H1 (cell line): ENCODE data around the gene RNASEL. TPM values are rescaled to one million over a fixed set of nuclear protein-coding genes. Genes with fewer than 3 reads are reported as not detected.

Source experiments
- CTCF ChIA-PET: fragments of 300-600 bp; sonication (Branson Sonifier 250); formaldehyde crosslinking; loops from one replicate; lab custom pipeline; 2021; ENCODE audit not compliant: partially characterized antibody; lab: Charles Lee
- POLR2A ChIA-PET: fragments of 300-600 bp; sonication (Branson Sonifier 250); formaldehyde crosslinking; loops from one replicate; lab custom pipeline; 2021; ENCODE audit warnings: inconsistent platforms; ENCODE audit not compliant: partially characterized antibody; lab: Charles Lee
- DNase-seq, 2 experiments: peaks; one replicate each; pipeline versions ENCODE4 v3.0.0 to v3.0.0-alpha.2; 2010 to 2022; ENCODE audit warnings: low spot score in 2 of 2, low read depth in 1 of 2, mixed read lengths in 1 of 2
- FAIRE-seq: peaks from 2 replicates; lab custom pipeline; 2011; peaks lifted over from hg19 to GRCh38; lab: Jason Lieb, UNC
- H2AFZ ChIP-seq: 2 replicates; pipeline ENCODE4 v1.8.1; 2012; ENCODE audit warnings: low read length, inconsistent platforms
- H2AK5ac ChIP-seq: 2 replicates; pipeline ENCODE4 v1.6.1; 2013; ENCODE audit warnings: low read depth, low read length
- H2BK120ac ChIP-seq: replicated peaks from 2 replicates; pipeline ENCODE3; 2013; ENCODE audit warnings: low read depth, low read length, inconsistent platforms
- H2BK12ac ChIP-seq: 2 replicates; pipeline ENCODE4 v1.6.1; 2013; ENCODE audit warnings: low read depth, low read length
- H2BK15ac ChIP-seq: 2 replicates; pipeline ENCODE4 v1.6.1; 2013; ENCODE audit warnings: low read length
- H2BK20ac ChIP-seq: 2 replicates; pipeline ENCODE4 v1.6.1; 2013; ENCODE audit warnings: low read length
- H2BK5ac ChIP-seq: 2 replicates; pipeline ENCODE4 v1.6.1; 2013; ENCODE audit warnings: low read depth, low read length
- H3K14ac ChIP-seq: 2 replicates; pipeline ENCODE4 v1.6.1; 2013; ENCODE audit warnings: inconsistent platforms; ENCODE audit not compliant: insufficient read length
- H3K18ac ChIP-seq: 2 replicates; pipeline ENCODE4 v1.6.1; 2013; ENCODE audit warnings: low read length; ENCODE audit errors: extremely low read depth
- H3K23ac ChIP-seq: 2 replicates; pipeline ENCODE4 v1.6.1; 2013; ENCODE audit warnings: inconsistent platforms; ENCODE audit not compliant: insufficient read length
- H3K23me2 ChIP-seq: 2 replicates; pipeline ENCODE4 v1.6.1; 2013; ENCODE audit warnings: low read depth, low read length
- H3K27ac ChIP-seq: 2 replicates; pipeline ENCODE4 v1.6.1; 2011; ENCODE audit warnings: low read depth, low read length, inconsistent platforms
- H3K27me3 ChIP-seq, 4 experiments: replicated peaks in 1 of 4; 1 replicate in 1 of 4; 2 replicates in 3 of 4; pipeline versions ENCODE4 v1.6.1 to v1.8.1; 2011 to 2013; ENCODE audit warnings: low read length in 3 of 4, mild to moderate bottlenecking in 3 of 4, inconsistent platforms in 2 of 4, mixed read lengths in 2 of 4, moderate library complexity in 1 of 4; ENCODE audit not compliant: control insufficient read depth in 3 of 4, insufficient read depth in 3 of 4; ENCODE audit errors: extremely low read depth in 1 of 4
- H3K36me3 ChIP-seq, 4 experiments: 2 replicates each; pipeline versions ENCODE4 v1.6.1 to v1.8.1; 2011 to 2013; ENCODE audit warnings: mild to moderate bottlenecking in 4 of 4, low read length in 3 of 4, moderate library complexity in 2 of 4, control low read depth in 1 of 4, inconsistent platforms in 1 of 4; ENCODE audit not compliant: insufficient read depth in 4 of 4, control insufficient read depth in 2 of 4
- H3K4ac ChIP-seq: replicated peaks from 2 replicates; pipeline ENCODE3; 2013; ENCODE audit warnings: low read length, low read depth, mixed read lengths, inconsistent platforms; ENCODE audit not compliant: insufficient read length
- H3K4me1 ChIP-seq, 4 experiments: replicated peaks in 1 of 4; 1 replicate in 1 of 4; 2 replicates in 3 of 4; pipeline versions ENCODE4 v1.6.1 to v1.8.1; 2011 to 2013; ENCODE audit warnings: low read length in 3 of 4, inconsistent platforms in 2 of 4, mixed read lengths in 1 of 4; ENCODE audit not compliant: insufficient read depth in 4 of 4, control insufficient read depth in 3 of 4
- H3K4me2 ChIP-seq, 2 experiments: 2 replicates each; pipeline versions ENCODE4 v1.6.1 to v1.8.1; 2011 to 2013; ENCODE audit warnings: low read depth in 2 of 2, low read length in 2 of 2, control low read depth in 1 of 2, inconsistent platforms in 1 of 2, mild to moderate bottlenecking in 1 of 2; ENCODE audit not compliant: insufficient read depth in 1 of 2
- H3K4me3 ChIP-seq, 4 experiments: fragments of 200-600, 300-600 bp in 1 of 4; sonication (generic), shearing (Covaris generic), sonication (Bioruptor Twin) in 1 of 4; 2 replicates each; pipeline versions ENCODE4 v1.5.1 to v1.8.1; 2011 to 2016; ENCODE audit warnings: low read length in 4 of 4, low read depth in 3 of 4, control low read depth in 2 of 4, inconsistent platforms in 2 of 4, mild to moderate bottlenecking in 2 of 4, mixed read lengths in 1 of 4, moderate library complexity in 1 of 4; ENCODE audit not compliant: insufficient read depth in 2 of 4; ENCODE audit errors: extremely low read depth in 1 of 4
- H3K56ac ChIP-seq: replicated peaks from 2 replicates; pipeline ENCODE3; 2013; ENCODE audit warnings: low read depth, mild to moderate bottlenecking, mixed read lengths, low read length, inconsistent platforms; ENCODE audit not compliant: insufficient read length
- H3K79me1 ChIP-seq: 2 replicates; pipeline ENCODE4 v1.6.1; 2013; ENCODE audit warnings: low read depth, low read length, control low read depth
- H3K79me2 ChIP-seq, 2 experiments: 2 replicates each; pipeline versions ENCODE4 v1.6.1 to v1.8.1; 2012 to 2013; ENCODE audit warnings: low read length in 2 of 2, mild to moderate bottlenecking in 2 of 2, inconsistent platforms in 1 of 2; ENCODE audit not compliant: insufficient read depth in 2 of 2, control insufficient read depth in 1 of 2
- H3K9ac ChIP-seq, 4 experiments: replicated peaks in 1 of 4; 1 replicate in 1 of 4; 2 replicates in 3 of 4; pipeline versions ENCODE4 v1.6.1 to v1.8.1; 2011 to 2013; ENCODE audit warnings: low read depth in 3 of 4, low read length in 3 of 4, control low read depth in 2 of 4, mild to moderate bottlenecking in 2 of 4, moderate library complexity in 2 of 4, inconsistent platforms in 1 of 4; ENCODE audit errors: extremely low read depth in 1 of 4
- H3K9me3 ChIP-seq, 2 experiments: 2 replicates each; pipeline versions ENCODE4 v1.6.1 to v1.8.1; 2012 to 2013; ENCODE audit warnings: mild to moderate bottlenecking in 2 of 2, moderate library complexity in 2 of 2, control low read depth in 1 of 2, inconsistent platforms in 1 of 2, low read depth in 1 of 2, low read length in 1 of 2, mixed read lengths in 1 of 2; ENCODE audit not compliant: insufficient read depth in 2 of 2
- H4K20me1 ChIP-seq, 2 experiments: replicated peaks in 1 of 2; 2 replicates each; pipeline versions ENCODE3 to v1.8.1; 2011 to 2013; ENCODE audit warnings: inconsistent platforms in 2 of 2, low read length in 2 of 2, mild to moderate bottlenecking in 1 of 2; ENCODE audit not compliant: insufficient read depth in 2 of 2, control insufficient read depth in 1 of 2
- H4K5ac ChIP-seq: 2 replicates; pipeline ENCODE4 v1.6.1; 2013; ENCODE audit warnings: low read length, low read depth, mixed read lengths, inconsistent platforms; ENCODE audit not compliant: insufficient read length
- H4K8ac ChIP-seq: 2 replicates; pipeline ENCODE4 v1.8.0; 2013; ENCODE audit warnings: mild to moderate bottlenecking, moderate library complexity, low read length, inconsistent platforms; ENCODE audit not compliant: insufficient read depth; ENCODE audit errors: extremely low read depth
- H4K91ac ChIP-seq: replicated peaks from 2 replicates; pipeline ENCODE3; 2013; ENCODE audit warnings: low read length, mixed read lengths, inconsistent platforms; ENCODE audit not compliant: insufficient read length
- POLR2A ChIP-seq, 2 experiments: IDR thresholded peaks; 1 replicate in 1 of 2; 2 replicates in 1 of 2; pipeline ENCODE4 v1.6.1; 2011; ENCODE audit warnings: low read depth in 2 of 2, low read length in 2 of 2, mild to moderate bottlenecking in 2 of 2; ENCODE audit errors: control extremely low read depth in 1 of 2
- POLR2AphosphoS5 ChIP-seq: IDR thresholded peaks from 2 replicates; pipeline ENCODE4 v1.6.1; 2011; ENCODE audit warnings: low read depth, low read length
- RNF2 ChIP-seq: fragments of 200-900, 300-1000 bp; sonication (generic); IDR thresholded peaks from 2 replicates; pipeline ENCODE4 v1.7.1; 2016; ENCODE audit warnings: borderline replicate concordance, low read depth, mild to moderate bottlenecking, antibody characterized with exemption, low read length; ENCODE audit not compliant: poor library complexity, severe bottlenecking; ENCODE audit errors: missing control alignments
- RXRA ChIP-seq: IDR thresholded peaks from 2 replicates; pipeline ENCODE4 v1.6.1; 2011; ENCODE audit warnings: low read depth, mild to moderate bottlenecking, low read length, moderate library complexity; ENCODE audit not compliant: insufficient read depth
- YY1 ChIP-seq: IDR thresholded peaks from 2 replicates; pipeline ENCODE4 v1.6.1; 2011; ENCODE audit warnings: low read depth, mild to moderate bottlenecking, low read length
- WGBS, 2 experiments: shearing (Covaris generic) in 1 of 2; methylation state at CpG; one replicate each; pipeline versions ENCODE4 v1.1.6 to v1.1.7; 2013 to 2015; ENCODE audit warnings: low lambda C conversion rate in 2 of 2, mixed read lengths in 2 of 2, inconsistent platforms in 1 of 2, low coverage in 1 of 2, missing lambda C conversion rate in 1 of 2; ENCODE audit not compliant: insufficient replicate concordance in 2 of 2, insufficient coverage in 1 of 2, insufficient read length in 1 of 2; ENCODE audit errors: extremely low coverage in 1 of 2, missing lambda C conversion rate in 1 of 2; 5-methylcytosine and 5-hydroxymethylcytosine counted together
- polyA plus RNA-seq, 7 experiments: library from polyadenylated mRNA; depleted of rRNA in 3 of 7; stranded (reverse) in 5 of 7; unstranded in 2 of 7; fragments of >200 nt in 5 of 7; fragments of 200-250 nt in 2 of 7; gene quantifications; 1 replicate in 5 of 7; 2 replicates in 1 of 7; 4 replicates in 1 of 7; pipeline versions ENCODE4 v1.2.1 to v1.2.3, GENCODE V29; 2011 to 2013; ENCODE audit warnings: missing spikeins in 2 of 7, mixed read lengths in 2 of 7
- total RNA-seq: library from RNA; stranded (reverse); fragmentation: NEBNext Ultra II Directional; extraction: Animal tissue kit (Norgen Biotek cat#: 25700); gene quantifications from 2 replicates; pipeline ENCODE4 v1.2.1, GENCODE V29; 2021

RNASEL gene
- total and polyA plus RNA-seq, 2 of the 8 experiments (the other 6 are each of a cell fraction or from before 2014, with no cell fraction given): 0.39 to 0.78 TPM

DNA sequence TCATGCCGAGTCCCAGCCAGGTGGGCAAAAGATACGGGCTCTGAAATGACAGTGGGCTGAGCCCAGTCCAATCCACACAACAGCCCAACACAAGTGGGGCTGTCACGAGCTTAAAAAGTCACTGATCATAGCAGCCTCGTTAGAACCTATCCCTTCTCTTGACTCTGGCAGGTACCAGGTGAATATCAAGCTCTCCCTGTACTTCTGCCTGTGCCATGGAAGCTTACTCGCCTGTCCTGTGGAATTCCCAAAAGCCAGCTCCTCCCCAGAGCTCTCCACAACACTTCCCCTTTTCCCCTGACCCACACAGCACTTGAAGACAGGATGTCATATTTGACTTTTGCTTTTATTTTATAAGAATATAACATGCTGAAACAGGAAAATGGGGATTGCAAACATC, 9.2 kb upstream of the RNASEL start:
- H3K36me3 ChIP-seq: peaks cover 10 to 15% (median 12%) of the 10 kb centered on the region in 4 experiments; a peak in 5 of 8 replicates
- TF ChIP-seq POLR2A (IDR thresholded peaks at IDR 0.05; ENCODE audit: control extremely low read depth in 1 of 2, low read depth in 2 of 2, low read length in 2 of 2): 0 out of 3 replicates have a peak, but pooled peaks of 1 of the 2 experiments have one; percentile 2
- TF ChIP-seq RNF2: no peak
- no peak for TF ChIP-seq YY1
- TF ChIP-seq RXRA: no peak
- 0 out of 2 replicates have a peak, but pooled peaks have one; percentile 53 for TF ChIP-seq POLR2AphosphoS5
- TF ChIP-seq, all 59 proteins: peak for 2
- no peak overlapping the region for H3K4me3 ChIP-seq
- H3K56ac ChIP-seq: no peak overlapping the region
- H3K18ac ChIP-seq: no peak overlapping the region
- no peak overlapping the region for H2AFZ ChIP-seq
- no peak for FAIRE-seq
- no peak overlapping the region for H3K14ac ChIP-seq
- H2BK15ac ChIP-seq: no peak overlapping the region
- H4K8ac ChIP-seq: no peak overlapping the region
- no peak overlapping the region for H2BK120ac ChIP-seq
- H3K27ac ChIP-seq: no peak overlapping the region
- no peak overlapping the region for H3K23ac ChIP-seq
- DNase-seq: no peak
- H3K4me2 ChIP-seq: no peak overlapping the region
- H3K9ac ChIP-seq: no peak overlapping the region
- 88% methylated on average over 5 of the region's 5 CpGs; no CpG with 5 or more reads in 1 of the 2 experiments for WGBS, 2 experiments
- H2BK20ac ChIP-seq: no peak overlapping the region
- H2AK5ac ChIP-seq: no peak overlapping the region
- no peaks in the 10 kb centered on the region for H3K9me3 ChIP-seq
- H4K20me1 ChIP-seq: peaks cover 2 to 4% of the 10 kb centered on the region in 2 experiments
- CTCF ChIA-PET: interaction anchor here (0.6 to 37.1 kb wide), 28 partner anchors 10 to 517 kb away, joined by 3 to 1131 read pairs (median 4); partner anchors contain the start of gene NPL
- H4K5ac ChIP-seq: no peak overlapping the region
- POLR2A ChIA-PET: interaction anchor here (0.6 to 15.0 kb wide), 6 partner anchors 8 to 188 kb away, joined by 3 to 231 read pairs (median 5); partner anchors contain the start of gene NPL
- H2BK5ac ChIP-seq: no peak overlapping the region
- H3K79me1 ChIP-seq: no peaks in the 10 kb centered on the region
- peaks cover 0 to 6% (median 3%) of the 10 kb centered on the region in 4 experiments; a peak in 4 of 7 replicates for H3K27me3 ChIP-seq
- no peak overlapping the region for H4K91ac ChIP-seq
- H3K79me2 ChIP-seq: no peaks in the 10 kb centered on the region
- H3K4ac ChIP-seq: no peak overlapping the region
- H2BK12ac ChIP-seq: no peak overlapping the region
- peaks cover 0 to 10% (median 6%) of the 10 kb centered on the region in 4 experiments; a peak in 6 of 7 replicates for H3K4me1 ChIP-seq
- no peaks in the 10 kb centered on the region; the same call in 1 of the 2 replicates for H3K23me2 ChIP-seq
